DMS79 treated with DMSO at 0.1 percent for 48 hours (cell line): ENCODE results near the gene ANO2.

Experiments
- DNase-seq: peaks from one replicate; lab custom pipeline; 2025; lab: John Stamatoyannopoulos, UW

Gene ANO2

GRCh38 chr12:5916785-5917290 is 28.2 kb downstream of the ANO2 start:
- DNase-seq: no peak

GRCh38 chr12:5915511-5915910 is 29.5 kb downstream of the ANO2 start:
- DNase-seq: no peak

- no peak for DNase-seq
These were observed 30.5 kb downstream of the ANO2 start for GRCh38 chr12:5914387-5915149.

- no peak for DNase-seq
These were observed 31.7 kb downstream of the ANO2 start for GRCh38 chr12:5913387-5913786.

GRCh38 chr12:5912437-5913334 is 32.4 kb downstream of the ANO2 start:
- DNase-seq: no peak

GRCh38 chr12:5912011-5912410 is 33.0 kb downstream of the ANO2 start:
- DNase-seq: no peak

- no peak for DNase-seq
These were observed 34.1 kb downstream of the ANO2 start for GRCh38 chr12:5910790-5911548.

- no peak for DNase-seq
These were observed 35.5 kb downstream of the ANO2 start for GRCh38 chr12:5909560-5909959.

- DNase-seq: no peak
These were observed 36.8 kb downstream of the ANO2 start for GRCh38 chr12:5908251-5908650.

- no peak for DNase-seq
These were observed 37.3 kb downstream of the ANO2 start for GRCh38 chr12:5907807-5908206.

GRCh38 chr12:5905757-5906156 is 39.3 kb downstream of the ANO2 start:
- DNase-seq: no peak

GRCh38 chr12:5904969-5905368 is 40.1 kb downstream of the ANO2 start:
- no peak for DNase-seq

- no peak for DNase-seq
These were observed 40.6 kb downstream of the ANO2 start for GRCh38 chr12:5904441-5904840.

- DNase-seq: no peak
These were observed 42.3 kb downstream of the ANO2 start for GRCh38 chr12:5902736-5903135.

GRCh38 chr12:5901416-5901815 is 43.6 kb downstream of the ANO2 start:
- no peak for DNase-seq

- DNase-seq: no peak
These were observed 44.4 kb downstream of the ANO2 start for GRCh38 chr12:5900533-5901205.

GRCh38 chr12:5900076-5900475 is 45.0 kb downstream of the ANO2 start:
- DNase-seq: no peak

GRCh38 chr12:5899675-5900074 is 45.4 kb downstream of the ANO2 start:
- DNase-seq: no peak

GRCh38 chr12:5898874-5899273 is 46.2 kb downstream of the ANO2 start:
- DNase-seq: no peak

- no peak for DNase-seq
These were observed 55.5 kb downstream of the ANO2 start for GRCh38 chr12:5889381-5890047.

GRCh38 chr12:5888816-5889315 is 56.2 kb downstream of the ANO2 start:
- no peak for DNase-seq
